ENCODE measurements around the gene RNF222.

Gene RNF222

GRCh38 chr17:8421571-8421970, 23.9 kb upstream of the RNF222 start (continued):
- TF ChIP-seq PATZ1 (CRISPR knock-in tag; IDR thresholded peaks at IDR 0.05; ENCODE audit: borderline replicate concordance) (no peak), CREB5 (CRISPR knock-in tag; IDR thresholded peaks at IDR 0.05; ENCODE audit: low read depth) (no peak), ZFP3 (CRISPR knock-in tag; IDR thresholded peaks at IDR 0.05) (no peak), ESRRG (CRISPR knock-in tag; IDR thresholded peaks at IDR 0.05) (no peak)

- peak; percentile 73; the same call in 2 of the 3 replicates for ATAC-seq
- TF ChIP-seq ZNF70 (CRISPR knock-in tag; IDR thresholded peaks at IDR 0.05) (no peak), SNAI2 (CRISPR knock-in tag; IDR thresholded peaks at IDR 0.05) (no peak), ZNF565 (CRISPR knock-in tag; conservative IDR thresholded peaks at IDR 0.05; ENCODE audit: low read depth) (no peak), PATZ1 (CRISPR knock-in tag; IDR thresholded peaks at IDR 0.05; ENCODE audit: borderline replicate concordance) (no peak), GLIS3 (CRISPR knock-in tag; IDR thresholded peaks at IDR 0.05) (no peak)
Measured at GRCh38 chr17:8420041-8420934, 22.7 kb upstream of the RNF222 start.

- TF ChIP-seq ARNTL (CRISPR knock-in tag; IDR thresholded peaks at IDR 0.05; ENCODE audit: borderline replicate concordance, low read depth) (no peak), SNAI2 (CRISPR knock-in tag; IDR thresholded peaks at IDR 0.05) (no peak), RARB (CRISPR knock-in tag; IDR thresholded peaks at IDR 0.05) (no peak), PATZ1 (CRISPR knock-in tag; IDR thresholded peaks at IDR 0.05; ENCODE audit: borderline replicate concordance) (no peak)
- no peak for ATAC-seq
Measured at GRCh38 chr17:8419305-8419704, 21.7 kb upstream of the RNF222 start.

- no peak for ATAC-seq
- TF ChIP-seq PPARA (CRISPR knock-in tag; IDR thresholded peaks at IDR 0.05; ENCODE audit: borderline replicate concordance) (no peak), TOX (CRISPR knock-in tag; IDR thresholded peaks at IDR 0.05; ENCODE audit: borderline replicate concordance) (no peak), RARB (CRISPR knock-in tag; IDR thresholded peaks at IDR 0.05) (no peak), ZFP3 (CRISPR knock-in tag; IDR thresholded peaks at IDR 0.05) (no peak), TSHZ2 (CRISPR knock-in tag; IDR thresholded peaks at IDR 0.05) (no peak), TCF4 (CRISPR knock-in tag; IDR thresholded peaks at IDR 0.05; ENCODE audit: borderline replicate concordance) (no peak), ZC3H10 (CRISPR knock-in tag; IDR thresholded peaks at IDR 0.05) (no peak), ZFP30 (CRISPR knock-in tag; IDR thresholded peaks at IDR 0.05) (no peak), ESRRG (CRISPR knock-in tag; IDR thresholded peaks at IDR 0.05) (no peak), CREB5 (CRISPR knock-in tag; IDR thresholded peaks at IDR 0.05; ENCODE audit: low read depth) (no peak), ISL1 (CRISPR knock-in tag; IDR thresholded peaks at IDR 0.05) (no peak), ZNF565 (CRISPR knock-in tag; conservative IDR thresholded peaks at IDR 0.05; ENCODE audit: low read depth) (no peak), PATZ1 (CRISPR knock-in tag; IDR thresholded peaks at IDR 0.05; ENCODE audit: borderline replicate concordance) (no peak), ARNTL (CRISPR knock-in tag; IDR thresholded peaks at IDR 0.05; ENCODE audit: borderline replicate concordance, low read depth) (no peak), OSR1 (CRISPR knock-in tag; IDR thresholded peaks at IDR 0.05) (no peak), CSRNP3 (CRISPR knock-in tag; IDR thresholded peaks at IDR 0.05) (no peak), GLIS3 (CRISPR knock-in tag; IDR thresholded peaks at IDR 0.05) (no peak)
Measured at GRCh38 chr17:8418471-8418870, 20.8 kb upstream of the RNF222 start.

Data from SK-N-SH treated with all-trans-retinoic acid at 6 μM for 48 hours (cell line).